NCI-H2196 (cell line): Measurements from ENCODE around the gene FAM227A.
A peak's percentile ranks its signal among the peaks of the same experiment; 100 is the strongest.
"Not testable (repeated sequence)": the region's sequence is repeated elsewhere in the genome, so short reads cannot be mapped to it uniquely, and the experiment has no call there.

Experiments used
- DNase-seq: peaks from one replicate; lab custom pipeline; 2025; ENCODE audit not compliant: unreplicated experiment; lab: John Stamatoyannopoulos, UW

Gene FAM227A

DNA sequence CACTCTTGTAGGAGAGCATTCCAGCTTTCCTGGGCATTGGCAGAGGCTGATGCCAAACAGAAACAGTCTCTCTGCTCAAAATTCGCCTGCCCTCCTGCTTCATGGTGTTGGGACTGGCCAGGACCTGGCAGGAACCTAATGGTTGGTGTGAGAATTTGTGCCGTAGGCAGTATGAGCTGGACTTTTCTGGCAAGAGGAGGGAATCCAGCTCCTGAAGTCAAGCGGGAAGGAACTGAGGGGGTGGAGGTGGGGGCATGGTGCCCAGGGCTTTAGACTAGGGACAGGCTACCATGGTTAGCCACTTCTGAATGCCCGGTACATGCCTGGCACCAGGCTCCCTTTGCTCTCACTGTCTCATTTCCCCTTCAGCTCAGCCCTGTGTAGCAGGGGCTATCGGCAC is 18.7 kb upstream of the FAM227A start:
- DNase-seq: no peak

DNA sequence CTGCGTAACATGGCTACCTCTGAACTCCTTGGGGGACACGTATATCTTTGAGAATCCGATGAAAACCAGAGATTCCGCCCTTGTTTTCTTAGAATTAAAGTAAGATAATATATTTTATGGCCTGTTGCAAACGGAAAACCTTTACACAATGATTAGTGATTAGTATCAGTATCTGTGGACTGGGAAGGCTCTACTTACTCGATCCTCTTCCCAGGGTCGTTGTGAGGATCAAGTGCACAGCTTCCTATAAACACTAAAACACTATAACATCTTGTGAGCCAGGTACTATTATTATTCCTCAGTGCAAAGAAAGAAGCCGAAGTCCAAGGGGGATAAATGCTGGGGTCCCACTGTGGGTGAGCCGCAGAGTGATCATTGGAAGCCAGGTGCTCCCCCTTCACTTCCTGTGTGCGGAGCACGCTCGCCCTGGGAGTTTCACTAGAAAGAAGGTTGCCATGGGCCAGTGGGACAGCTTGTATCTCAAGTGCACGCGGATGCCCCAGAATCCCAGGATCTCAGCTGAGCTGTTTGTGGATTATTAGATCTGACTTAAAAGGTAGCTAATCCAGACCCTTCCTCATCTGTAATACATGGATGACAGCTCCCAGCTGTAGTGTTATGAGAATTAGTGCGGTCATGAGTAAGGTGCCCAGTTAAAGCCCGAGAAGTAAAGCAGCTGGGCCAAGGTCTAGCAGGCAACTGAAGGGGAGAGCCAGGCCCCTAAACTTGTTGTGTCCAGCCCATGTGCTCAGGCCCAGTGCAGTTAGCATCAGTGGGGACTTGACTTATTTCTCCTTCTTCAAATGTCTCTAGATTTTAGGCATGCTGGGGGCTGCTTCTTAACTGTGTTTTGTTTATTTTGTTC is 1.1 kb upstream of the FAM227A start:
- no peak for DNase-seq

DNA sequence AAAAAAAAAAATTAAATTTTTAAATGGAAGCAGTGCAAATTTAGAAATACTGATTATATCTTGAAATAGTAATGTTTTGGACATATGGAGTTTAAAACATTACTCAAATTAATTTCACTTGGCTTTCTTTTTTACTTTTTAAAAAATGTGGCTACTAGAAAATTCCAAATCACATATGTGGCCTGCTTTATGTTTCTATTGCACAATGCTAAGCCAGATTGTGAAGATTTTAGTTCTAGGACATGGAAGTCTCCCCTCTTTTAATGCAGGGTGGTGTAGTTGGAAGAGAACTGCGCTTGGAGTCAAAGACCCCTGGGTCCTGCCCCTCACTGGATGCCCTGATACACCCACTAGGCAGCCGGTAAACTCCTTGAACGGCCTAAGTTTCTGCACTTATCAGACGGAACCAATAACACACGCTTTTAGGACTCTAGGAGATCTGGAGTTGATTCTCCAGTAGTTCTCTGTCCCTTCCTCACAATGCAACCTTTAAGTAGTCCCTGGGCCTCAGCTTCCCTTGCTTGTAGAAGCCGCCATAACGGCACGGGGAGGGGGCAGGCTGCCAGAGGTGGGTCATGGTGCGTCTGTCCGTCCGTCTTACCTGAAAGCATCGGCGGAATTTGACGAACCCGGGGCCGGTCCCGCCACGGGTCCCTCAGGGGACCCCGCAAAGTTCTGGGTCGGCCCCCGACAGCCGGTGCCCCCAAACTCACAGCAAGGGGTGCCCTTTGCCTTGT is 505 bp downstream of the FAM227A start:
- peak; percentile 20 for DNase-seq

DNA sequence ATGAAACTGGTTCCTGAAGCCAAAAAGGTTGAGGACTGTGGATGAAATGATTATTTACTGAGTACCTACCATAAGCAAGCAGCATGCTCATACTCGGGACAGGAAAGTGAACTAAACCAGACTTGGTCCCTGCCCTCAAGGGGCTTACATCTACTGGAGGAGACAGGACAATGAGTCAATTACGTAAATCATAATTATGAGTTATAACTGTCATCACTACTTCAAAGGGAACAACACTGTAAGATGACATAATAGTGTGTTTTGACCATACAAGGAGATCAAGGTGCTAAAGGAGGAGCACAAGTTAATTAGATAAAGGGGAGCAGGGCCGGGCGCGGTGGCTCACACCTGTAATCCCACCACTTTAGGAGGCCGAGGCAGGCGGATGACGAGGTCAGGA is 2.5 kb downstream of the FAM227A start:
- DNase-seq: no peak

DNA sequence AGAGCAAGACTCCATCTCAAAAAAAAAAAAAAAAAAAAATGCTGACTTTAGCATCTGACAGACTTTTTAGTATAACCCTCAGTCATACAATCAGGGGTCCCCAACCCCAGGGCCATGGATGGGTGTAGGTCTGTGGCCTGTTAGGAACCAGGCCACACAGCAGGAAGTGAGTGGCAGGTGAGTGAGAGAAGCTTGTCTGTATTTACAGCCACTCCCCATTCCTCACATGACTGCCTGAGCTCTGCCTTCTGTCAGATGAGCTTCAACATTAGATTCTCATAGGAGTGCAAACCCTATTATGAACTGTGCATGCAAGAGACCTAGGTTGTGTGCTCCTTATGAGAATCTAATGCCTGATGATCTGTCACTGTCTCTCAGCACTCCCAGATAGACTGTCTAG is 3.3 kb downstream of the FAM227A start:
- DNase-seq: no peak

DNA sequence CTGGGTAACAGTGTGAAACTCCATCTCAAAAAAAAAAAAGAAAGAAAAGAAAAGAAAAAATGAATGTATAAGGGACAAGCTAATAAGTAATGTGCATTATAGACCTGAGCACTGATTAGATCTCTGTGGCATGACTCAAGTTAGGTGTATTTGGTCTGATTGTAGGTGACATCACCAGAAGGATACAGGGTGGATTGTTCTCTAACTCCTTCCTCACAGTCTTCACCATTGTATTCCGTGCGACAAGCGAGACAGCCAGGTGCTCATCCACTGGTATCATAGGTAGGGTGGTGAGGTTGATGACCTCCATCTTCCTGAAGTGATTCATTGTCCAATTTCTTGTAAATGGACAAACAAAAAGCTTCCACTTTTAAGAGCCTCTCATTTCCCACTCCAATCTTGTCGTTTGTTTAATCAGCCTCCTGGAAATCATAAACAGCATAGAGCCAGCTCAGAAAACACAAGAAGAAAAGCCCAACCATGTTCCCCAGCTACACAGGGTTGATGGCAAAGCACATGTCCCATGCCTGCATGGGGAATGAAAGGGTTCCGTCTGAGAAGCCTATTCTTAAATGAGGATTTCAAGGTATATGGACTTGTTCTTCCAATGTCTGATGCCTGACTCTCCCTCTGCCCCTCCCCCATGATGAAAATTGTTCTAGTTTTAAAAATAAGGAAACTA is 6.2 kb downstream of the FAM227A start:
- DNase-seq: peak; percentile 37

DNA sequence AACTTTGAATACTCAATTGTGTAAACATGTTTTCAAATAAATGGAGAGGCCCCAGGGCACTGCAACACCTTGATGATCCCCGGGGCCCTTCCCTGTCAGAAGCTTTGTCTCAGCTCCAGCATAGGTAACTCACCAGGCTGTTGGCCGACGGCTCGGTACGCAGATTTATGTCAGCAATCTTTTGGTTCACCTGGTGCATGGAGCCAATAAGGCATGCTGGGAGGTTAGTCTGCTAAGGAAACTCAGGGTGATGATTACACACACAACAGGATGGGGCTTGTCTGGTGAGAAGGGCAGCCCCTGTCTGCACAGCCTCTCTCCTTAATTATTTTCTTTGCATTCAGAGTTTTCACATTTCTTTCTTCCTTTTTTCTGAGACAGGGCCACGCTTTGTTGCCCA is 10.8 kb downstream of the FAM227A start:
- DNase-seq: no peak

DNA sequence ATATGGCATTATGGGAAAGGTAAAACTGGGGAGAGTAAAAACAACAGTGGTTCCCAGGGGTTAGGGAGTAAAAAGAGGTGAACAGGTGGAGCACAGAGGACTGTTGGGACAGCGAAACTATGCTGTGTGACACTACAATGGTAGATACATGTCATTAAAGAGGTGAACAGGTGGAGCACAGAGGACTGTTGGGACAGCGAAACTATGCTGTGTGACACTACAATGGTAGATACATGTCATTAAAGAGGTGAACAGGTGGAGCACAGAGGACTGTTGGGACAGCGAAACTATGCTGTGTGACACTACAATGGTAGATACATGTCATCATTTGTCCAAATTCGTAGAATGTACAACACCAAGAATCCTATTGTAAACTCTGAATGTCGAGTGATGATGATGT is 11.9 kb downstream of the FAM227A start:
- DNase-seq: not testable (repeated sequence)

DNA sequence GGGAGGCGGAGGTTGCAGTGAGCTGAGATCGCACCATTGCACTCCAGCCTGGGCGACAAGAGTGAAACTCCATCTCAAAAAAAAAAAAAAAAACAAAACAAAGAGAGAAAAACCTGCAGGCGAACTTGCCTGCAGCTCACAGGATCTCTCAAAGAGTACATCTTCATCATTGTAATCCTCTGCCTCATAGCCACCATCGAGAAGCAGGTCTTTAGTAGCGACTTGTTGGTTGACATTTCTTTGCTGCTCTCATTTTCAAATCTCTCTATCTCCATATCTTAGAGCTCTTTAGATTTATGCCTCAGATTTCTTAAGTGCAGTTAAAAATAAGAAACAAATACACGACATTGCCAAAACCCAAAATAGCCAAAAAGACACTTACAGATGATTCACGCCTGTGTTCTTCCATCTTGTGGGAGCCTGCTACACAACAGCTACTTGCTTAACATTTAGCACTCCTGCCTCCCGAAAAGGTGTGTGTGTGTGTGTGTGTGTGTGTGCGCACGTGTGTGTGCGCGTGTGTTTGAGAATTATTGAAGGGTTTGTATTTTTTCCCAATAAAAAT is 14.6 kb downstream of the FAM227A start:
- DNase-seq: no peak

DNA sequence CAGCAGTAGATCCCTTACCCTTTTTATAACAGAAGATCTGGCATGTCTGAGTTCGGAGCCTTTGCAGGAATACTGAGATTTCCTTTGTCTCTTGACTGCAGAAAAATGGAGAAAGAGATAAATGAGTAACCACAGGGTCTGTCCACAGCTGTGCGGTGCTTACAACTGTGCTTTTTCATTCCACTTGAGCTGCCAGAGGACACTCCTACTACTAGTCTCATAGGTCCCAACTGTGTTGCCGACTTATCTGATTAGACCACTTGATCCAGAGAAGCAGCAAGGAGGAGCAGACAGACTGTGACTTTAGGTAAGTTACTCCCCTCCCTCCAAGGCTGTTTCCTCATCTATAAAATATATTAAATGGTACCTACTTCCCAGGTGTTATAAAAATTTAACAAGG is 17.5 kb downstream of the FAM227A start:
- DNase-seq: no peak

DNA sequence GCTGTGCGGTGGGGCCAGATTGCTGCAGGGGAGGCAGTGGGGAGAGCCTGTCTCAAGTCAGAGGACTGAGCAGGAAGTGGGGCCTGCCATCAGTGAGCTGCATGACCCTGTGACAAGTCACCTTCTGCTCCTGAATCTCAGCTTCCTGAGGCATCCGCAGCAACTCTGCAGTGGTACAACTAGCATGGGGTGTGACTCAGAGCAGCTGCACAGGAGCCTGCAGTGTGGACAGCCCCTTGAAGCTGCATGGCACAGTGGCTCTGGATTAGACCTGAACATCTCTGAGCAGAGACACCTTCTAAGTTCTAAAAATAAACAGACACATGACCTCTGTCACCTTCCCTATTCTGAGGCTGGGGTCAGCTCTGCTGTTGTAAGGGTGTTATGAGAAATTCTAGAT is 18.0 kb downstream of the FAM227A start:
- DNase-seq: no peak

DNA sequence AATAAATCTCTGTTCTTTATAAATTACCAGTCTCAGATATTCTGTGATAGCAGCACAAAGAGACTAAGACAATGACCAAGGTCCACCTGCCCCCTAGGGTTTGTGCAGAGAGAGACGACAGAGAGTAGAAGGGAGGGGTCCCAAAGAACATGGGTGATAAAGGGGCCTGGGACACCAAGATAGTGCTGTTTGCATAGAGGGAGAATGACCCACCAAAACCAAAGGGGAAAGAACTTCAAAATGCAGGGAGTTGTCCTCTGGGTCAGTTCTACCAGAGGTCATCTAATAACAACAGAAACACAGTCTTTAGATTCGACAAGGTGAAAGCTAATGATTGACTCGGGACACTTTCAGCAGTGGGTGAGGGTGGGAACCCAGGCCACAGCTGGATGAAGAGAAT is 23.7 kb downstream of the FAM227A start:
- no peak for DNase-seq

DNA sequence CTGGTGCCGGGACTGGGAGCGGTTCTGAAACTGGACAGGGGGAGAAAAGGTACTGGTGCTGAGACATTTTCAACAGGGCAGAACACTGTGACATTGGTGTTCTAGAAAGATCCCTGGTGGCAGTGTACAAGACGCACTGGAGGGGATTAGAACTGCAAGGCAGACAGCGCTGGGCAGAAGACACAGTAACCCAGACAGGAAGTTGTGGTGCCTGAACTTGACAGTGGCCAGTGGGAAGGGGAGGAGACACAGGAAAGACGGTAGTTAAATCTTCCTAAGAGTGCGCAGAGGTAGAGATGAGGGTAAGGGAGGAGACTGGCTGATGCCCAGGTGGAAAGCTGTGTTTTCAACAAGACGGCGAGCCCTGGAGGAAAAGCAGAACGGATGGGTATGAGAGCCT is 24.5 kb downstream of the FAM227A start:
- no peak for DNase-seq

DNA sequence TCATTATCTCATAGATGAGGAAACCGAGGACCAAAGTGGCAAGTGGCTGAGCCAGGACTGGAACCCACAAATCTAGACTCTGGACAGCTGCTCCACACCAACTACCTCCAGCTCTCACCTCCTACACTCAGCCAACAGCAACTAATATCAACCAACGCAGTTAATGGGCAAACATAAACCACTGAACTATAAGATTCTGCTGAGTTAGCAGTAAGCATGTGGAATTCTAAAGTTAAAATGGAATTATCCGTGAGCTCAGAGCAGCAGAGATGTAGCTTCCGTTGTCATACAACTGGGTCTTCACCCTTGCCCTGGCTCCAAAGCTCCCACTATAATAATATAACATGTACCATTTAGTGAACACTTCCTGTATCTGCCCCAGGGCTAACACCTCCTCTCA is 27.1 kb downstream of the FAM227A start:
- DNase-seq: no peak

DNA sequence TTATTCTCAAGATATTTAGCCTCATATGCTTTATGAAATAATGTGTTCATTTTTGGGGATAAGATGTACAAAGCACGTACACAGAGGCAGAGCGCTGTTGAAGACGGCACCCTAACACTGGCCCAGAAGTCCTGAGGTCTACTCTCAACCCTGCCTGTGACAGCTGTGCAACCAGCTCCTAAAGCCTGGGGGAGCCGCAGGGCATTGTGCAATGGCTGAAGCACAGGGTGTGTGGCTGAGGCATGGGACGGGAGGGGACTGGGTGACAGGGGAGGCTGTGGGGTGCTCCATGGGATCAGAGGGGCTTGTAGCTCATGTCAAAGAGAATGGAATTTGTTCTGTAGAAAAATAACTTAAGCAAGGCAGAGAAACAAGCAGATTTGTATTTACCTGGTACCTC is 27.7 kb downstream of the FAM227A start:
- DNase-seq: no peak

DNA sequence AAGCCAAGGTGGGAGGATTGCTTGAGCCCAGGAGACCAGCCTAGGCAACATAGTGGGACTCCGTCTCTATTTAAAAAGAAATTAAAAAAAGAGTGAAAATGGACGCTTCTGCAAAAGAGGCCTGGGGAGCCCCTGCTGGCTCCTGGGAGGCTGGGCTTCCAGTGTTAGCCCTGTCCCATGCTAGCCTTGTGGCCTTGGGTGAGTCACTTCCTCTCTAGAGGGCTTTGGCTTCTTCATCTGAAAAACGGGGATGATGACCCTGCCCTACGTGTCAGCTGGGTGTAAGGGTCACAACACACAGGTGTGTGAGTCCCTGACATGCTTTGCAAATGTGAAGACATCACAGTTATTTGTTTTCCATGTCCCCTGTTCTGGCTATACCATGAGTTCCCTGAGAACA is 32.8 kb downstream of the FAM227A start:
- DNase-seq: no peak

DNA sequence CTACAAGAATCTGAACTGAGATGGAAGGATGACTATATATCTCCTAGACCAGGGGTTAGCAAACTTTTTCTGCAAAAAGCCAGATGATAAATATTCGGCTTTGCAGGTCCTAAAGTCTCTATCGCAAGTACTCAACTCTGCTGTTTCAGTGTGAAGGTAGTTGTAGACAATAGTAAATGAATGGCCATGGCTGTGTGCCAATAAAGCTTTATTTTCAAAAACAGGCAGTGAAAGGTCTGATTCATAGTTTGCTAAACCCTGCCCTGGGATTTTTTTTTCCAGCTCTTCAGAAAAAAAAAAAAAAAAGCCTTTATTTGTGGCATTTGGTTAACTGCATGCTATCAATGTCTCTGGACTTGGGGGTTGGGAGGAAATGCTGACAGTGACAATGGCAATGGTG is 37.5 kb downstream of the FAM227A start:
- DNase-seq: no peak

DNA sequence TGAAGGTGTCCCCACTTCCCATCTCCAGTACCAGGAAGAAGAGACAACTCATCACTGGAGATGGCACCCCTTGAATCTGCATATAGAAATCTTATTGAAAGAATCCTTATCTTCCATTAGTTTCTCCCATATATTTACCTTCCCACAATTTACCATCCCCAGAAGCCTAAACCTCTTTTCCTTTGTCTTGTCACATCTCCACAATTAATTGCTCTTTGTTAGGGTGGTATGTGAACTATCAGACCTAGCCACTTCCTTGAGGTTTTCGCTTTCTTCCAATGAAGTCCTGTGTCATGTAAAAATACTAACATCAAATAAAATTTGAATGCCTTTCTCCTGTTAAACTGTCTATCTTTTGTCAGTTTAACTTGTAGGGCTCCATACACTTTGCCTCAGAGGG is 37.9 kb downstream of the FAM227A start:
- no peak for DNase-seq

DNA sequence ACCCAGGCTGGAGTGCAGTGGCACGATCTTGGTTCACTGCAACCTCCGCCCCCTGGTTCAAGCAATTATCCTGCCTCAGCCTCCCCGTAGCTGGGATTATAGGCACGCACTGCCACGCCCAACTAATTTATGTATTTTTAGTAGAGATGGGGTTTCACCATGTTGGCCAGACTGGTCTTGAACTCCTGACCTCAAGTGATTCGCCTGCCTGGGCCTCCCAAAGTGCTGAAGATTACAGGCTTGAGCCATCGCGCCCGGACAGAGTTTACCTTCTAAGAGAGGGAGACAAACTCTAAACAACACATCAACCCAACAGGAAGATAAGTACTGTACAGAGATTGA is 41.2 kb downstream of the FAM227A start:
- not testable (repeated sequence) for DNase-seq

DNA sequence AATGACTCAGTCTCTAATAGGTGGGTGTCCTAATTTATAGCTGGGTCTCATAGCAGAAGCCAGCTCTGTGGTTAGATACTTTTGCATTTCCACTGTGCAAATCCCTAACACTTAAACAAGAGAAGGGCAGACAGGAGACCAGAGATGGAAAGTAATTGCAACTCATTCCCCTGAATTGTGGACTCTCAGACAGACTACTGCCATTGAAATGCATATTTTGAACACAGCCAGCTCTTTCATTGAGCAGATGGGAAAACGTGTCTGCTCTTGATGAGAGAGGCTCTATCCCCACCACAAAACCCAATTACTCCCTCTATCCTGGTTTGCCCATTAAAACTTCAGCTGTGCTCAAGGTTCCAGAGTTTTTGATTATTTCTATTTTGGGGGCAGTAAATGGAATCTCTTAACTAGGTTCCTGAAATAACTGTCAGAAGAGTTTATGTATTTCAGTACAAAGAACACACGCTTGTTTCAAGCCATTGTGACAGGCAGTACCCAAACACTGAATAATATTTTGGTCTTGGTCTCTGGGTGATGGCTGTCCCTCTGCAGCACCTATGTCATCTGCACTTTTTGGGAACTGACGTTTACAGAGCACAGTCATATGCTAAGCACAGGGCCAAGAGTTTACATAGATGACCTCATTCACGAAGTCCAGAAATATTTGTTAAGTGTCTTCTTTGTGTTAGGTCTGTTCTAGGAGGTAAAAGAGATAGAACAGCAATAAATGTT is 41.7 kb downstream of the FAM227A start:
- no peak for DNase-seq

DNA sequence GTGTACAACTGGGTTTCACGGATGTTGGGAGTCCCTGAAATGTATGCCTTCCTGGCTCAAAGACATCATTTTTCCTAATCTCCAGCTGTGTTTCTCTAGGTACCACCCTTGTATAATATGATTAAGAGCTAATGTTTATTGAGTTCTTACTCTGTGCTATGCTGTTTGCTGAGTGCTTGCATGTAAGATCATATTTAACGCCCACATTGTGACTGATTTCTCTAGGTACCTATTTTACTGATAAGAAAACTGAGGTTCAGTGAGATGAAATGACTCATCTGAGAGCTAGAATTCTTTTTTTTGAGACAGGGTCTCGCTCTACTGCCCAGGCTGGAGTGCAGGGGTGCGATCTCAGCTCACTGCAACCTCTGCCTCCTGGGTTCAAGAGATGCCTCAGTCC is 42.6 kb downstream of the FAM227A start:
- DNase-seq: no peak
